ENCODE results near the gene SECTM1. TPM values are rescaled to one million over a fixed set of nuclear protein-coding genes. Genes with fewer than 3 reads are reported as not detected.

The SECTM1 gene
- total RNA-seq, 4 donors from 2014 or later: 3.3 to 9.5 (median 5.6) TPM

DNA sequence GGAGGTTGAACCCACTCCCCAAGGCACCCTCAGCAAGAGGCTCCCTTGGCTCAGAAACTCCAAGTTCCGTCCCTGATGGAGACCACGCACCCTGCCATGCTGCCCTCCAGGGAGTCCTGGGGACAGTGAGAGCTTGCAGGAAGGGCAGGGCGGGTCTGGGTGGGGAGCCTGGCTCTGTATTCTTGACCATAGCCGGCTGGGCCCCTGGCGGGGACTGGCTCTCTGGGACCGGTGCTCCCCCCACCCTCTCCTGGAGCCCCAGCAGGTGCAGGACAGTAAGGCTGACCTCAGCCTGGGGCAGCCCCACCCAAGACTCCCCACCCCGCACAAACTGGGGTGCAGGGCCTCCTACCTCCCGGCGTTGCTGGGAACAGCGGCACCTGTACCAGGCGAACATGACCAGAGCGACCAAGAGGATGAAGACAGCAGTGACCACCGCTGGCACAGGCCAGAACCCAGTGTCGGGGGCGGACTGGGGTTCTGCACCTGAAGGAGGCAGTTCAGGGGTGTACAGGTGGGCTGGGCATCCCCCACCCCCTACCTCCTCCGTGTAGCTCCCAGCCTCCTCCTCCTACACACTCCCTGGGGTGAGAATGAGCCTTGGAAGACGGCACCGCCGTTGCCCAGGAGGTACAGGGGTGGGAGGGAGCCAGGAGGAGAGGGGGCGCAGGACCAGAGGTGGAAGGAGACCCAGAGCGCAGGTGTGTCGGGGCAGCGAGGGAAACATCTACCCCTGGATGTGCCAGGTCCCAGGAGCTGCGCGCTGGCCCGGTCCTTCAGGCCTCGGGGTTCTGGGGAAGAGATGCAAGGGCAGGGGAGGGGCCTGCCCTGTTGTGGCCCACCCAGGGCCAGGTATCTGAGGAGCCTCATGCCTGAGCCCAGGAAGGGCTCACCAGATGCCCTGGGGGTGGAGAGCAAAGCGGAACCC is 10.8 kb downstream of the SECTM1 start:
- Histone ChIP-seq H3K9me3 (no peaks in the 10 kb centered on the region), H3K4me3 (no peak overlapping the region), H3K27me3 (no peaks in the 10 kb centered on the region), H3K4me1 (no peaks in the 10 kb centered on the region), H3K36me3 (no peaks in the 10 kb centered on the region), H3K27ac (no peak overlapping the region)
- in situ Hi-C loops (cut with MboI; ENCODE audit: low sequenced_read_pairs in 4 of 4) (loop anchor here in 3 of 4 donors (10.0 kb wide), 1 partner anchor 118 kb away; no protein-coding TSS in a partner anchor), intact Hi-C loops (cut with DNase I; ENCODE audit: low total_unique reads) (no loop called here)
- no peak for DNase-seq
- TF ChIP-seq POLR2A (IDR thresholded peaks at IDR 0.05): no peak
- TF ChIP-seq, protein P1, sequence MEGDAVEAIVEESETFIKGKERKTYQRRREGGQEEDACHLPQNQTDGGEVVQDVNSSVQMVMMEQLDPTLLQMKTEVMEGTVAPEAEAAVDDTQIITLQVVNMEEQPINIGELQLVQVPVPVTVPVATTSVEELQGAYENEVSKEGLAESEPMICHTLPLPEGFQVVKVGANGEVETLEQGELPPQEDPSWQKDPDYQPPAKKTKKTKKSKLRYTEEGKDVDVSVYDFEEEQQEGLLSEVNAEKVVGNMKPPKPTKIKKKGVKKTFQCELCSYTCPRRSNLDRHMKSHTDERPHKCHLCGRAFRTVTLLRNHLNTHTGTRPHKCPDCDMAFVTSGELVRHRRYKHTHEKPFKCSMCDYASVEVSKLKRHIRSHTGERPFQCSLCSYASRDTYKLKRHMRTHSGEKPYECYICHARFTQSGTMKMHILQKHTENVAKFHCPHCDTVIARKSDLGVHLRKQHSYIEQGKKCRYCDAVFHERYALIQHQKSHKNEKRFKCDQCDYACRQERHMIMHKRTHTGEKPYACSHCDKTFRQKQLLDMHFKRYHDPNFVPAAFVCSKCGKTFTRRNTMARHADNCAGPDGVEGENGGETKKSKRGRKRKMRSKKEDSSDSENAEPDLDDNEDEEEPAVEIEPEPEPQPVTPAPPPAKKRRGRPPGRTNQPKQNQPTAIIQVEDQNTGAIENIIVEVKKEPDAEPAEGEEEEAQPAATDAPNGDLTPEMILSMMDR (IDR thresholded peaks at IDR 0.05 in 4 of 5, conservative IDR thresholded peaks at IDR 0.05 in 1 of 5): no peak
- ATAC-seq: no peak

GRCh38 chr17:82321947-82322466 is 11.6 kb downstream of the SECTM1 start:
- ATAC-seq (peak in 1 of 2 donors; percentile 5), DNase-seq (no peak)
- Histone ChIP-seq H3K4me3 (no peak overlapping the region), H3K27ac (no peak overlapping the region), H3K4me1 (no peaks in the 10 kb centered on the region), H3K36me3 (no peaks in the 10 kb centered on the region), H3K9me3 (no peaks in the 10 kb centered on the region), H3K27me3 (no peaks in the 10 kb centered on the region)
- in situ Hi-C loops (cut with MboI; ENCODE audit: low sequenced_read_pairs in 4 of 4): loop anchor here in 3 of 4 donors (10.0 kb wide), 1 partner anchor 117 kb away; no protein-coding TSS in a partner anchor
- TF ChIP-seq, protein P1 (IDR thresholded peaks at IDR 0.05 in 4 of 5, conservative IDR thresholded peaks at IDR 0.05 in 1 of 5): no peak
- no peak for TF ChIP-seq POLR2A (IDR thresholded peaks at IDR 0.05)
- intact Hi-C loops (cut with DNase I; ENCODE audit: low total_unique reads): loop anchor here (1.0 kb wide), 3 partner anchors 21 to 117 kb away; no protein-coding TSS in a partner anchor

- ATAC-seq (peak; percentile 38 to 69), DNase-seq (no peak)
- intact Hi-C loops (cut with DNase I; ENCODE audit: low total_unique reads) (loop anchor here (1.0 kb wide), 3 partner anchors 20 to 116 kb away; no protein-coding TSS in a partner anchor), in situ Hi-C loops (cut with MboI; ENCODE audit: low sequenced_read_pairs in 4 of 4) (loop anchor here in 3 of 4 donors (10.0 kb wide), 1 partner anchor 116 kb away; no protein-coding TSS in a partner anchor)
- Histone ChIP-seq H3K4me3 (no peak overlapping the region), H3K27me3 (peaks cover 0 to 2% (median 0%) of the 10 kb centered on the region in 3 donors), H3K36me3 (no peaks in the 10 kb centered on the region), H3K4me1 (no peaks in the 10 kb centered on the region), H3K27ac (no peak overlapping the region), H3K9me3 (no peaks in the 10 kb centered on the region)
- TF ChIP-seq POLR2A (IDR thresholded peaks at IDR 0.05): no peak
- TF ChIP-seq, protein P1 (IDR thresholded peaks at IDR 0.05 in 4 of 5, conservative IDR thresholded peaks at IDR 0.05 in 1 of 5): peak; percentile 86 to 99 (median 99)
Measured at GRCh38 chr17:82320956-82321927, 12.3 kb downstream of the SECTM1 start.

- peaks cover 5 to 11% (median 9%) of the 10 kb centered on the region in 3 donors for H3K27me3 ChIP-seq
- no peaks in the 10 kb centered on the region for H3K9me3 ChIP-seq
- ATAC-seq: no peak
- no peaks in the 10 kb centered on the region for H3K4me1 ChIP-seq
- TF ChIP-seq POLR2A (IDR thresholded peaks at IDR 0.05): no peak
- TF ChIP-seq, protein P1 (IDR thresholded peaks at IDR 0.05 in 4 of 5, conservative IDR thresholded peaks at IDR 0.05 in 1 of 5): no peak
- in situ Hi-C loops (cut with MboI; ENCODE audit: low sequenced_read_pairs in 4 of 4) (loop anchor here in 3 of 4 donors (10.0 kb wide), 1 partner anchor 115 kb away; no protein-coding TSS in a partner anchor), intact Hi-C loops (cut with DNase I; ENCODE audit: low total_unique reads) (no loop called here)
- H3K36me3 ChIP-seq: no peaks in the 10 kb centered on the region
- DNase-seq: no peak
- no peak overlapping the region for H3K27ac ChIP-seq
- no peak overlapping the region for H3K4me3 ChIP-seq
Measured at GRCh38 chr17:82320140-82320840, 13.3 kb downstream of the SECTM1 start.

Data from gastrocnemius medialis (tissue), 4 donors.